HEK293 (cell line): ENCODE data around the gene PTP4A1.

ENCODE experiments used
- BCL11A ChIP-seq: fragments of 450-650 bp; formaldehyde crosslinking; IDR thresholded peaks from 2 replicates; pipeline ENCODE4 v1.5.1; 2016; ENCODE audit warnings: low read depth, missing biosample characterization, missing genetic modification characterization
- GLI4 ChIP-seq: fragments of 450-650 bp; formaldehyde crosslinking; IDR thresholded peaks from 2 replicates; pipeline ENCODE4 v1.5.1; 2016; ENCODE audit warnings: missing biosample characterization, missing genetic modification characterization
- REPIN1 ChIP-seq: fragments of 450-650 bp; formaldehyde crosslinking; IDR thresholded peaks from 2 replicates; pipeline ENCODE4 v1.5.1; 2017; ENCODE audit warnings: missing biosample characterization, missing genetic modification characterization, low read depth
- SP3 ChIP-seq: fragments of 450-650 bp; formaldehyde crosslinking; IDR thresholded peaks from 2 replicates; pipeline ENCODE4 v1.5.1; 2016; ENCODE audit warnings: missing biosample characterization, missing genetic modification characterization
- SP7 ChIP-seq: fragments of 450-650 bp; formaldehyde crosslinking; IDR thresholded peaks from 2 replicates; pipeline ENCODE4 v1.5.1; 2016; ENCODE audit warnings: missing biosample characterization, missing genetic modification characterization
- ZFHX2 ChIP-seq: fragments of 450-650 bp; formaldehyde crosslinking; conservative IDR thresholded peaks from 2 replicates; pipeline ENCODE4 v1.5.1; 2016; ENCODE audit warnings: missing biosample characterization, missing genetic modification characterization
- ZNF2 ChIP-seq: fragments of 450-650 bp; formaldehyde crosslinking; IDR thresholded peaks from 2 replicates; pipeline ENCODE4 v1.5.1; 2016; ENCODE audit warnings: missing biosample characterization, missing genetic modification characterization
- ZNF221 ChIP-seq: fragments of 450-650 bp; formaldehyde crosslinking; IDR thresholded peaks from 2 replicates; pipeline ENCODE4 v1.5.1; 2017; ENCODE audit warnings: missing biosample characterization, missing genetic modification characterization, borderline replicate concordance
- ZNF274 ChIP-seq, 2 experiments: fragments of 200-500 bp in 1 of 2; fragments of 450-650 bp in 1 of 2; sonication (Bioruptor generic) in 1 of 2; formaldehyde crosslinking in 1 of 2; IDR thresholded peaks; 2 replicates each; pipeline versions ENCODE4 v1.5.1 to v1.6.1; 2014 to 2016; ENCODE audit warnings: borderline replicate concordance in 1 of 2, inconsistent platforms in 1 of 2, low read length in 1 of 2, missing biosample characterization in 1 of 2, missing genetic modification characterization in 1 of 2
- ZNF37A ChIP-seq: fragments of 450-650 bp; IDR thresholded peaks from 2 replicates; pipeline ENCODE4 v1.5.1; 2018; ENCODE audit warnings: missing biosample characterization, missing genetic modification characterization
- ZNF48 ChIP-seq: fragments of 450-650 bp; formaldehyde crosslinking; IDR thresholded peaks from 2 replicates; pipeline ENCODE4 v1.5.1; 2016; ENCODE audit warnings: missing biosample characterization, missing genetic modification characterization
- ZNF501 ChIP-seq: fragments of 450-650 bp; formaldehyde crosslinking; IDR thresholded peaks from 2 replicates; pipeline ENCODE4 v1.5.1; 2016; ENCODE audit warnings: missing biosample characterization, missing genetic modification characterization
- ZNF560 ChIP-seq: fragments of 450-650 bp; formaldehyde crosslinking; IDR thresholded peaks from 2 replicates; pipeline ENCODE4 v1.5.1; 2017; ENCODE audit warnings: missing biosample characterization, missing genetic modification characterization, borderline replicate concordance
- ZNF629 ChIP-seq: fragments of 450-650 bp; formaldehyde crosslinking; IDR thresholded peaks from 2 replicates; pipeline ENCODE4 v1.5.1; 2017; ENCODE audit warnings: missing biosample characterization, missing genetic modification characterization
- ZNF670 ChIP-seq: fragments of 450-650 bp; formaldehyde crosslinking; IDR thresholded peaks from 2 replicates; pipeline ENCODE4 v1.5.1; 2016; ENCODE audit warnings: missing biosample characterization, missing genetic modification characterization, low read depth
- ZNF747 ChIP-seq: fragments of 450-650 bp; formaldehyde crosslinking; IDR thresholded peaks from 2 replicates; pipeline ENCODE4 v1.5.1; 2016; ENCODE audit warnings: missing biosample characterization, missing genetic modification characterization
- ZNF837 ChIP-seq: fragments of 450-650 bp; formaldehyde crosslinking; IDR thresholded peaks from 2 replicates; pipeline ENCODE4 v1.5.1; 2016; ENCODE audit warnings: missing biosample characterization, missing genetic modification characterization
- ZNF843 ChIP-seq: fragments of 450-650 bp; formaldehyde crosslinking; IDR thresholded peaks from 2 replicates; pipeline ENCODE4 v1.5.1; 2016; ENCODE audit warnings: missing biosample characterization, missing genetic modification characterization
- TF ChIP-seq, protein P1 (sequence below): fragments of 450-650 bp; formaldehyde crosslinking; IDR thresholded peaks from 2 replicates; pipeline ENCODE4 v1.5.1; 2016; ENCODE audit warnings: missing biosample characterization, missing genetic modification characterization
- TF ChIP-seq, protein P2 (sequence below): fragments of 450-650 bp; formaldehyde crosslinking; IDR thresholded peaks from 2 replicates; pipeline ENCODE4 v1.5.1; 2016; ENCODE audit warnings: missing biosample characterization, missing genetic modification characterization
- TF ChIP-seq, protein P3 (sequence below): fragments of 450-650 bp; formaldehyde crosslinking; IDR thresholded peaks from 2 replicates; pipeline ENCODE4 v1.5.1; 2016; ENCODE audit warnings: missing biosample characterization, missing genetic modification characterization, low read depth
- TF ChIP-seq, protein P4 (sequence below): fragments of 450-650 bp; formaldehyde crosslinking; IDR thresholded peaks from 2 replicates; pipeline ENCODE4 v1.5.1; 2016; ENCODE audit warnings: missing biosample characterization, missing genetic modification characterization, low read depth
- TF ChIP-seq, protein P5 (sequence below): fragments of 450-650 bp; formaldehyde crosslinking; IDR thresholded peaks from 2 replicates; pipeline ENCODE4 v1.5.1; 2016; ENCODE audit warnings: missing biosample characterization, missing genetic modification characterization
- TF ChIP-seq, protein P6 (sequence below): fragments of 450-650 bp; IDR thresholded peaks from 2 replicates; pipeline ENCODE4 v1.5.1; 2018; ENCODE audit warnings: missing biosample characterization, mild to moderate bottlenecking, missing genetic modification characterization
- TF ChIP-seq, protein P7 (sequence below): fragments of 450-650 bp; formaldehyde crosslinking; IDR thresholded peaks from 2 replicates; pipeline ENCODE4 v1.5.1; 2016; ENCODE audit warnings: missing biosample characterization, missing genetic modification characterization

Gene PTP4A1

DNA sequence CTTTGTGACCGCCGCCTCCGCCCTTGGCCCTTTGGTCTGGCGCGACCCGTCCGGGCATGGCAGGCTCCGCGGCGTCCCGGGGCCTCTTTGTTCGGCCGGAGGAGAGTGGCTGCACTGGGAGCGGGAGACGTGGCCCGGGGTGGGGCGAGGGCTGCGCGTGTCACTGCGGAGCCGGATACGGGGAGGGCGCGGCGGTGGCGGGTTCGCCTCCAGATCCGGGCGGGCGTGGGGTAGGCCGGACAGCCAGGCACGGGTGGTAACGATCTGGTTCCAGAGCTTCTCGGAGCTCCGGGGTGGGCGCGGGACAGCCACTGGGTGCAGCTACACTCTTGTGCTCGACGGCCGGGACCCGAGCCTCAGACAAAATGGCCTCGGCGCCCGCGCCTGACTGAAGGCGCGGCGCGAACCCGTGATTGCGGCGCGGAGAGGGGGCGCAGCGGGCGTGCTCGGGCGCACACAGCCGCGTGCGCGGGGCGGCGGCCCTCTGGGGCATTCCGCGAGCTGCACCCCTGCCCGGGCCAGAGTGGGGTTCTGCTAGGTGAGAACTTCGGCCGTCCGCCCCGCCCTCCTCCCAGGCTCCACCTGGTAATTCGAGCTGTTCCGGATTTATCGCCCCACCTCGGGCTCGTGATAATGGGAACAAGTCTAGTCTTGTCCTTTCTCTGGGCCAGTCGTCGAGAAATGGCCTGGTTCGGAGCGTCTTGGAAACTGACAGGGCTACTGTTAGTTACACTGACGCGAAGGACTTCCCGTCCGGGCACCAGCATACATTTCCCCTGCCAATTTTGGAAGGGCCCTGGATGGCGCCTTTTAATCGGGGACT is 1.0 kb downstream of the PTP4A1 start (continued):
- TF ChIP-seq ZNF670 (tag by site-specific recombination) (no peak), SP3 (peak; percentile 68), ZNF2 (tag by site-specific recombination) (no peak), ZNF843 (tag by site-specific recombination) (peak; percentile 44; the same call in 1 of the 2 replicates), ZFHX2 (tag by site-specific recombination) (peak; percentile 68), BCL11A (no peak), GLI4 (tag by site-specific recombination) (0 out of 2 replicates have a peak, but pooled peaks have one; percentile 41), ZNF501 (no peak), REPIN1 (no peak), ZNF629 (tag by site-specific recombination) (peak; percentile 49; the same call in 1 of the 2 replicates), SP7 (no peak; the same call in none of the 2 replicates), ZNF37A (tag by site-specific recombination) (0 out of 2 replicates have a peak, but pooled peaks have one; percentile 9), ZNF221 (tag by site-specific recombination) (no peak), ZNF837 (tag by site-specific recombination) (no peak), ZNF274 (IDR thresholded peaks at IDR 0.05; ENCODE audit: low read length) (no peak), ZNF274 (tag by site-specific recombination; IDR thresholded peaks at IDR 0.05; ENCODE audit: borderline replicate concordance) (no peak), ZNF747 (no peak), ZNF560 (tag by site-specific recombination) (no peak), ZNF48 (tag by site-specific recombination) (no peak)
- TF ChIP-seq, protein P1, sequence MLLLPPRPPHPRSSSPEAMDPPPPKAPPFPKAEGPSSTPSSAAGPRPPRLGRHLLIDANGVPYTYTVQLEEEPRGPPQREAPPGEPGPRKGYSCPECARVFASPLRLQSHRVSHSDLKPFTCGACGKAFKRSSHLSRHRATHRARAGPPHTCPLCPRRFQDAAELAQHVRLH (tag by site-specific recombination), result 0 out of 2 replicates have a peak, but pooled peaks have one; percentile 11
- TF ChIP-seq, protein P2, sequence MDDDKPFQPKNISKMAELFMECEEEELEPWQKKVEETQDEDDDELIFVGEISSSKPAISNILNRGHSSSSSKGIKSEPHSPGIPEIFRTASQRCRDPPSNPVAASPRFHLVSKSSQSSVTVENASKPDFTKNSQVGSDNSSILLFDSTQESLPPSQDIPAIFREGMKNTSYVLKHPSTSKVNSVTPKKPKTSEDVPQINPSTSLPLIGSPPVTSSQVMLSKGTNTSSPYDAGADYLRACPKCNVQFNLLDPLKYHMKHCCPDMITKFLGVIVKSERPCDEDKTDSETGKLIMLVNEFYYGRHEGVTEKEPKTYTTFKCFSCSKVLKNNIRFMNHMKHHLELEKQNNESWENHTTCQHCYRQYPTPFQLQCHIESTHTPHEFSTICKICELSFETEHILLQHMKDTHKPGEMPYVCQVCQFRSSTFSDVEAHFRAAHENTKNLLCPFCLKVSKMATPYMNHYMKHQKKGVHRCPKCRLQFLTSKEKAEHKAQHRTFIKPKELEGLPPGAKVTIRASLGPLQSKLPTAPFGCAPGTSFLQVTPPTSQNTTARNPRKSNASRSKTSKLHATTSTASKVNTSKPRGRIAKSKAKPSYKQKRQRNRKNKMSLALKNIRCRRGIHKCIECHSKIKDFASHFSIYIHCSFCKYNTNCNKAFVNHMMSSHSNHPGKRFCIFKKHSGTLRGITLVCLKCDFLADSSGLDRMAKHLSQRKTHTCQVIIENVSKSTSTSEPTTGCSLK (tag by site-specific recombination), result no peak
- TF ChIP-seq, protein P3, sequence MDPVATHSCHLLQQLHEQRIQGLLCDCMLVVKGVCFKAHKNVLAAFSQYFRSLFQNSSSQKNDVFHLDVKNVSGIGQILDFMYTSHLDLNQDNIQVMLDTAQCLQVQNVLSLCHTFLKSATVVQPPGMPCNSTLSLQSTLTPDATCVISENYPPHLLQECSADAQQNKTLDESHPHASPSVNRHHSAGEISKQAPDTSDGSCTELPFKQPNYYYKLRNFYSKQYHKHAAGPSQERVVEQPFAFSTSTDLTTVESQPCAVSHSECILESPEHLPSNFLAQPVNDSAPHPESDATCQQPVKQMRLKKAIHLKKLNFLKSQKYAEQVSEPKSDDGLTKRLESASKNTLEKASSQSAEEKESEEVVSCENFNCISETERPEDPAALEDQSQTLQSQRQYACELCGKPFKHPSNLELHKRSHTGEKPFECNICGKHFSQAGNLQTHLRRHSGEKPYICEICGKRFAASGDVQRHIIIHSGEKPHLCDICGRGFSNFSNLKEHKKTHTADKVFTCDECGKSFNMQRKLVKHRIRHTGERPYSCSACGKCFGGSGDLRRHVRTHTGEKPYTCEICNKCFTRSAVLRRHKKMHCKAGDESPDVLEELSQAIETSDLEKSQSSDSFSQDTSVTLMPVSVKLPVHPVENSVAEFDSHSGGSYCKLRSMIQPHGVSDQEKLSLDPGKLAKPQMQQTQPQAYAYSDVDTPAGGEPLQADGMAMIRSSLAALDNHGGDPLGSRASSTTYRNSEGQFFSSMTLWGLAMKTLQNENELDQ (tag by site-specific recombination), result no peak
- TF ChIP-seq, protein P4, sequence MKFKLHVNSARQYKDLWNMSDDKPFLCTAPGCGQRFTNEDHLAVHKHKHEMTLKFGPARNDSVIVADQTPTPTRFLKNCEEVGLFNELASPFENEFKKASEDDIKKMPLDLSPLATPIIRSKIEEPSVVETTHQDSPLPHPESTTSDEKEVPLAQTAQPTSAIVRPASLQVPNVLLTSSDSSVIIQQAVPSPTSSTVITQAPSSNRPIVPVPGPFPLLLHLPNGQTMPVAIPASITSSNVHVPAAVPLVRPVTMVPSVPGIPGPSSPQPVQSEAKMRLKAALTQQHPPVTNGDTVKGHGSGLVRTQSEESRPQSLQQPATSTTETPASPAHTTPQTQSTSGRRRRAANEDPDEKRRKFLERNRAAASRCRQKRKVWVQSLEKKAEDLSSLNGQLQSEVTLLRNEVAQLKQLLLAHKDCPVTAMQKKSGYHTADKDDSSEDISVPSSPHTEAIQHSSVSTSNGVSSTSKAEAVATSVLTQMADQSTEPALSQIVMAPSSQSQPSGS (tag by site-specific recombination), result no peak
- TF ChIP-seq, protein P5, sequence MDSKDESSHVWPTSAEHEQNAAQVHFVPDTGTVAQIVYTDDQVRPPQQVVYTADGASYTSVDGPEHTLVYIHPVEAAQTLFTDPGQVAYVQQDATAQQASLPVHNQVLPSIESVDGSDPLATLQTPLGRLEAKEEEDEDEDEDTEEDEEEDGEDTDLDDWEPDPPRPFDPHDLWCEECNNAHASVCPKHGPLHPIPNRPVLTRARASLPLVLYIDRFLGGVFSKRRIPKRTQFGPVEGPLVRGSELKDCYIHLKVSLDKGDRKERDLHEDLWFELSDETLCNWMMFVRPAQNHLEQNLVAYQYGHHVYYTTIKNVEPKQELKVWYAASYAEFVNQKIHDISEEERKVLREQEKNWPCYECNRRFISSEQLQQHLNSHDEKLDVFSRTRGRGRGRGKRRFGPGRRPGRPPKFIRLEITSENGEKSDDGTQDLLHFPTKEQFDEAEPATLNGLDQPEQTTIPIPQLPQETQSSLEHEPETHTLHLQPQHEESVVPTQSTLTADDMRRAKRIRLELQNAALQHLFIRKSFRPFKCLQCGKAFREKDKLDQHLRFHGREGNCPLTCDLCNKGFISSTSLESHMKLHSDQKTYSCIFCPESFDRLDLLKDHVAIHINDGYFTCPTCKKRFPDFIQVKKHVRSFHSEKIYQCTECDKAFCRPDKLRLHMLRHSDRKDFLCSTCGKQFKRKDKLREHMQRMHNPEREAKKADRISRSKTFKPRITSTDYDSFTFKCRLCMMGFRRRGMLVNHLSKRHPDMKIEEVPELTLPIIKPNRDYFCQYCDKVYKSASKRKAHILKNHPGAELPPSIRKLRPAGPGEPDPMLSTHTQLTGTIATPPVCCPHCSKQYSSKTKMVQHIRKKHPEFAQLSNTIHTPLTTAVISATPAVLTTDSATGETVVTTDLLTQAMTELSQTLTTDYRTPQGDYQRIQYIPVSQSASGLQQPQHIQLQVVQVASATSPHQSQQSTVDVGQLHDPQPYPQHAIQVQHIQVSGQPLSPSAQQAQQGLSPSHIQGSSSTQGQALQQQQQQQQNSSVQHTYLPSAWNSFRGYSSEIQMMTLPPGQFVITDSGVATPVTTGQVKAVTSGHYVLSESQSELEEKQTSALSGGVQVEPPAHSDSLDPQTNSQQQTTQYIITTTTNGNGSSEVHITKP, result peak; percentile 59
- TF ChIP-seq, protein P6, sequence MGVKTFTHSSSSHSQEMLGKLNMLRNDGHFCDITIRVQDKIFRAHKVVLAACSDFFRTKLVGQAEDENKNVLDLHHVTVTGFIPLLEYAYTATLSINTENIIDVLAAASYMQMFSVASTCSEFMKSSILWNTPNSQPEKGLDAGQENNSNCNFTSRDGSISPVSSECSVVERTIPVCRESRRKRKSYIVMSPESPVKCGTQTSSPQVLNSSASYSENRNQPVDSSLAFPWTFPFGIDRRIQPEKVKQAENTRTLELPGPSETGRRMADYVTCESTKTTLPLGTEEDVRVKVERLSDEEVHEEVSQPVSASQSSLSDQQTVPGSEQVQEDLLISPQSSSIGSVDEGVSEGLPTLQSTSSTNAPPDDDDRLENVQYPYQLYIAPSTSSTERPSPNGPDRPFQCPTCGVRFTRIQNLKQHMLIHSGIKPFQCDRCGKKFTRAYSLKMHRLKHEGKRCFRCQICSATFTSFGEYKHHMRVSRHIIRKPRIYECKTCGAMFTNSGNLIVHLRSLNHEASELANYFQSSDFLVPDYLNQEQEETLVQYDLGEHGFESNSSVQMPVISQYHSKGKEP (tag by site-specific recombination), result no peak; the same call in none of the 2 replicates
- TF ChIP-seq, protein P7, sequence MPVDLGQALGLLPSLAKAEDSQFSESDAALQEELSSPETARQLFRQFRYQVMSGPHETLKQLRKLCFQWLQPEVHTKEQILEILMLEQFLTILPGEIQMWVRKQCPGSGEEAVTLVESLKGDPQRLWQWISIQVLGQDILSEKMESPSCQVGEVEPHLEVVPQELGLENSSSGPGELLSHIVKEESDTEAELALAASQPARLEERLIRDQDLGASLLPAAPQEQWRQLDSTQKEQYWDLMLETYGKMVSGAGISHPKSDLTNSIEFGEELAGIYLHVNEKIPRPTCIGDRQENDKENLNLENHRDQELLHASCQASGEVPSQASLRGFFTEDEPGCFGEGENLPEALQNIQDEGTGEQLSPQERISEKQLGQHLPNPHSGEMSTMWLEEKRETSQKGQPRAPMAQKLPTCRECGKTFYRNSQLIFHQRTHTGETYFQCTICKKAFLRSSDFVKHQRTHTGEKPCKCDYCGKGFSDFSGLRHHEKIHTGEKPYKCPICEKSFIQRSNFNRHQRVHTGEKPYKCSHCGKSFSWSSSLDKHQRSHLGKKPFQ (tag by site-specific recombination), result peak; percentile 70; the same call in 1 of the 2 replicates
